Memory B cell (primary cell): ENCODE measurements around the gene LCN2.

Experiments
- ATAC-seq: fragments of 150-1000 bp; cut with Tn5 transposase; 2 replicates; pipeline ENCODE4 v1.10.0; 2021; ENCODE audit warnings: low read depth, mild to moderate bottlenecking, moderate library complexity
- DNase-seq, 2 donors: peaks; one replicate each; pipeline ENCODE4 v3.0.0; 2022; ENCODE audit warnings: low spot score in 2 of 2
- H3K27ac Mint-ChIP-seq: one replicate; pipeline ENCODE4 v1.8.0; 2022; ENCODE audit warnings: mild to moderate bottlenecking, moderate library complexity, mixed read lengths
- H3K27me3 Mint-ChIP-seq: one replicate; pipeline ENCODE4 v1.8.0; 2022; ENCODE audit warnings: mixed read lengths
- H3K36me3 Mint-ChIP-seq: one replicate; pipeline ENCODE4 v1.8.0; 2022; ENCODE audit warnings: mild to moderate bottlenecking, mixed read lengths
- H3K4me1 Mint-ChIP-seq: one replicate; pipeline ENCODE4 v1.8.0; 2022; ENCODE audit warnings: mixed read lengths
- H3K4me3 Mint-ChIP-seq: one replicate; pipeline ENCODE4 v1.8.0; 2022; ENCODE audit warnings: mild to moderate bottlenecking, moderate library complexity, mixed read lengths
- H3K9me3 Mint-ChIP-seq: one replicate; pipeline ENCODE4 v1.8.0; 2022; ENCODE audit warnings: mixed read lengths

The LCN2 gene

GRCh38 chr9:128120061-128120740 lies 29.1 kb upstream of the LCN2 start:
- no peak for DNase-seq

GRCh38 chr9:128120741-128121465 lies 28.4 kb upstream of the LCN2 start:
- Mint-ChIP-seq H3K9me3 (no peaks in the 10 kb centered on the region), H3K4me3 (no peak overlapping the region), H3K36me3 (peaks cover 8% of the 10 kb centered on the region), H3K4me1 (peaks cover 21% of the 10 kb centered on the region), H3K27me3 (no peaks in the 10 kb centered on the region), H3K27ac (no peak overlapping the region)
- no peak for ATAC-seq
- DNase-seq = no peak

More at GRCh38 chr9:128120061-128120740, 29.1 kb upstream of the LCN2 start:
- Mint-ChIP-seq H3K9me3 (no peaks in the 10 kb centered on the region), H3K27ac (no peak overlapping the region), H3K36me3 (peaks cover 8% of the 10 kb centered on the region), H3K27me3 (no peaks in the 10 kb centered on the region), H3K4me1 (peaks cover 19% of the 10 kb centered on the region), H3K4me3 (no peak overlapping the region)
- no peak for ATAC-seq

- Mint-ChIP-seq H3K4me3 (no peak overlapping the region), H3K9me3 (no peaks in the 10 kb centered on the region), H3K4me1 (peaks cover 22% of the 10 kb centered on the region), H3K27me3 (no peaks in the 10 kb centered on the region), H3K36me3 (peaks cover 8% of the 10 kb centered on the region), H3K27ac (no peak overlapping the region)
- ATAC-seq = no peak
- DNase-seq = no peak
These were observed 27.8 kb upstream of the LCN2 start for GRCh38 chr9:128121466-128121810.

- Mint-ChIP-seq H3K4me3 (no peak overlapping the region), H3K27ac (no peak overlapping the region), H3K4me1 (peaks cover 21% of the 10 kb centered on the region), H3K36me3 (peaks cover 8% of the 10 kb centered on the region), H3K9me3 (no peaks in the 10 kb centered on the region), H3K27me3 (no peaks in the 10 kb centered on the region)
- no peak for DNase-seq
- no peak for ATAC-seq
These were observed 27.1 kb upstream of the LCN2 start for GRCh38 chr9:128121924-128122808.

GRCh38 chr9:128122809-128123175 lies 26.5 kb upstream of the LCN2 start:
- Mint-ChIP-seq H3K4me1 (peaks cover 16% of the 10 kb centered on the region), H3K27ac (no peak overlapping the region), H3K27me3 (no peaks in the 10 kb centered on the region), H3K36me3 (peaks cover 8% of the 10 kb centered on the region), H3K9me3 (no peaks in the 10 kb centered on the region), H3K4me3 (no peak overlapping the region)
- DNase-seq (no peak), ATAC-seq (no peak)

GRCh38 chr9:128123451-128124080 lies 25.7 kb upstream of the LCN2 start:
- Mint-ChIP-seq H3K36me3 (peaks cover 8% of the 10 kb centered on the region), H3K4me1 (peaks cover 16% of the 10 kb centered on the region), H3K27me3 (no peaks in the 10 kb centered on the region), H3K4me3 (no peak overlapping the region), H3K27ac (no peak overlapping the region), H3K9me3 (no peaks in the 10 kb centered on the region)
- DNase-seq (no peak), ATAC-seq (no peak)

- Mint-ChIP-seq H3K4me3 (no peak overlapping the region), H3K4me1 (peaks cover 19% of the 10 kb centered on the region), H3K9me3 (no peaks in the 10 kb centered on the region), H3K27me3 (no peaks in the 10 kb centered on the region), H3K27ac (no peak overlapping the region), H3K36me3 (peaks cover 8% of the 10 kb centered on the region)
- DNase-seq (no peak), ATAC-seq (no peak)
These were observed 24.8 kb upstream of the LCN2 start for GRCh38 chr9:128124451-128124850.

GRCh38 chr9:128124873-128125579 lies 24.2 kb upstream of the LCN2 start:
- Mint-ChIP-seq H3K4me3 (peak overlapping the region; percentile 21), H3K27ac (peak overlapping the region; percentile 70), H3K36me3 (peaks cover 8% of the 10 kb centered on the region), H3K27me3 (no peaks in the 10 kb centered on the region), H3K4me1 (peaks cover 19% of the 10 kb centered on the region), H3K9me3 (no peaks in the 10 kb centered on the region)
- DNase-seq = no peak
- no peak for ATAC-seq

- H3K4me1 Mint-ChIP-seq = peaks cover 19% of the 10 kb centered on the region
- H3K9me3 Mint-ChIP-seq = no peaks in the 10 kb centered on the region
- ATAC-seq (no peak), DNase-seq (no peak)
- H3K27me3 Mint-ChIP-seq = no peaks in the 10 kb centered on the region
- H3K4me3 Mint-ChIP-seq = peak overlapping the region; percentile 81
- peaks cover 8% of the 10 kb centered on the region for H3K36me3 Mint-ChIP-seq
- peak overlapping the region; percentile 70 for H3K27ac Mint-ChIP-seq
These were observed 23.5 kb upstream of the LCN2 start for GRCh38 chr9:128125580-128126354.

GRCh38 chr9:128127568-128127989 lies 21.7 kb upstream of the LCN2 start, which contains the start of gene PTGES2:
PTGES2 (minus strand) TSS chr9:128127729; CDS start chr9:128127717, 12 bp downstream.
- H3K36me3 Mint-ChIP-seq = peaks cover 6% of the 10 kb centered on the region
- H3K4me1 Mint-ChIP-seq = peaks cover 19% of the 10 kb centered on the region
- H3K27me3 Mint-ChIP-seq = peaks cover under 1% of the 10 kb centered on the region
- H3K27ac Mint-ChIP-seq = peak within 1 kb of the TSS; percentile 96
- ATAC-seq (peak; percentile 70), DNase-seq (peak; percentile 79 to 88)
- H3K9me3 Mint-ChIP-seq = no peaks in the 10 kb centered on the region
- H3K4me3 Mint-ChIP-seq = peak within 1 kb of the TSS; percentile 93

GRCh38 chr9:128127990-128128835 lies 21.0 kb upstream of the LCN2 start:
- Mint-ChIP-seq H3K4me1 (peaks cover 19% of the 10 kb centered on the region), H3K4me3 (peak overlapping the region; percentile 93), H3K9me3 (no peaks in the 10 kb centered on the region), H3K27me3 (peaks cover 5% of the 10 kb centered on the region), H3K27ac (peak overlapping the region; percentile 96), H3K36me3 (peaks cover 5% of the 10 kb centered on the region)
- DNase-seq = peak; percentile 89 to 96
- peak; percentile 77 for ATAC-seq
